Fibroblast of skin of abdomen (primary cell): Measurements from ENCODE around the gene RORC. TPM values are rescaled to one million over a fixed set of nuclear protein-coding genes. Genes with fewer than 3 reads are reported as not detected.
A peak's percentile ranks its signal among the peaks of the same experiment; 100 is the strongest.
"Not testable (repeated sequence)": the region's sequence is repeated elsewhere in the genome, so short reads cannot be mapped to it uniquely, and the experiment has no call there.

Experiments used
- DNase-seq: peaks from one replicate; pipeline ENCODE4 v3.0.0-alpha.2; 2013
- polyA plus RNA-seq, 2 experiments: library from polyadenylated mRNA; unstranded; fragments of 120-200 nt; gene quantifications; one replicate each; pipeline ENCODE4 v1.2.1, GENCODE V29; 2013; ENCODE audit not compliant: insufficient read length in 2 of 2

RORC gene
- polyA plus RNA-seq (2013, experiment 1 of 2; ENCODE audit: insufficient read length): not detected
- polyA plus RNA-seq (2013, experiment 2 of 2; ENCODE audit: insufficient read length): 0.05 TPM

GRCh38 chr1:151831605-151832004, at the start of gene RORC:
RORC (minus strand) TSS chr1:151831802; CDS start chr1:151831764, 38 bp downstream.
- no peak for DNase-seq

GRCh38 chr1:151875419-151876097, 44.0 kb upstream of the RORC start:
- DNase-seq: no peak

- DNase-seq: not testable (repeated sequence)
These were observed 41.2 kb upstream of the RORC start for GRCh38 chr1:151872776-151873175.

- DNase-seq: no peak
These were observed 39.9 kb upstream of the RORC start for GRCh38 chr1:151871284-151872030.

GRCh38 chr1:151868486-151868885, 36.9 kb upstream of the RORC start:
- DNase-seq: no peak

- peak; percentile 38 for DNase-seq
These were observed 36.3 kb upstream of the RORC start for GRCh38 chr1:151867765-151868411.

- no peak for DNase-seq
These were observed 35.7 kb upstream of the RORC start for GRCh38 chr1:151867321-151867720.

GRCh38 chr1:151864411-151864810, 32.8 kb upstream of the RORC start:
- no peak for DNase-seq

- no peak for DNase-seq
These were observed 31.0 kb upstream of the RORC start for GRCh38 chr1:151862604-151863003.

- DNase-seq: no peak
These were observed 29.0 kb upstream of the RORC start for GRCh38 chr1:151860504-151861187.

GRCh38 chr1:151859891-151860293, 28.3 kb upstream of the RORC start:
- no peak for DNase-seq

- no peak for DNase-seq
These were observed 27.5 kb upstream of the RORC start for GRCh38 chr1:151858886-151859665.

- DNase-seq: no peak
These were observed 26.6 kb upstream of the RORC start for GRCh38 chr1:151858030-151858746.

- no peak for DNase-seq
These were observed 24.3 kb upstream of the RORC start for GRCh38 chr1:151855933-151856332.

GRCh38 chr1:151855516-151855915, 23.9 kb upstream of the RORC start:
- not testable (repeated sequence) for DNase-seq

- DNase-seq: no peak
These were observed 23.1 kb upstream of the RORC start for GRCh38 chr1:151854658-151855057.

- no peak for DNase-seq
These were observed 21.9 kb upstream of the RORC start, which contains the start of gene THEM5 for GRCh38 chr1:151853411-151853943. THEM5 (minus strand) TSS chr1:151853712; CDS start chr1:151853565, 147 bp downstream.

GRCh38 chr1:151852733-151853132, 21.1 kb upstream of the RORC start:
- DNase-seq: no peak

- DNase-seq: no peak
These were observed 20.3 kb upstream of the RORC start for GRCh38 chr1:151851886-151852285.

- DNase-seq: no peak
These were observed 18.3 kb upstream of the RORC start for GRCh38 chr1:151849871-151850270.

- no peak for DNase-seq
These were observed 17.5 kb upstream of the RORC start for GRCh38 chr1:151849126-151849525.
